HL-60 (cell line): ENCODE data around the gene TP53I11.

Experiments used
- DNase-seq, 2 experiments: peaks; one replicate each; pipeline ENCODE4 v3.0.0-alpha.2; 2010 to 2020; ENCODE audit warnings: low read depth in 1 of 2, low spot score in 1 of 2
- H3K27ac ChIP-seq: fragments of 250-450 bp; sonication (Bioruptor Pico); replicated peaks from 2 replicates; pipeline ENCODE4 v1.5.1; 2020; ENCODE audit warnings: mild to moderate bottlenecking, moderate library complexity
- H3K27me3 ChIP-seq: fragments of 250-450 bp; sonication (Bioruptor Pico); 2 replicates; pipeline ENCODE4 v1.5.1; 2021; ENCODE audit warnings: mild to moderate bottlenecking, moderate library complexity; ENCODE audit not compliant: insufficient read depth, poor library complexity, severe bottlenecking
- H3K4me3 ChIP-seq: replicated peaks from 2 replicates; pipeline ENCODE4 v1.5.1; 2011; ENCODE audit warnings: mild to moderate bottlenecking, control low read depth, low read length; ENCODE audit not compliant: insufficient read depth
- CTCF ChIP-seq: IDR thresholded peaks from one replicate; pipeline ENCODE4 v1.5.1; 2011; ENCODE audit warnings: low read length, control low read depth, inconsistent platforms; ENCODE audit not compliant: insufficient read depth
- GABPA ChIP-seq: IDR thresholded peaks from 2 replicates; pipeline ENCODE4 v1.6.1; 2012; ENCODE audit warnings: low read depth
- POLR2AphosphoS5 ChIP-seq: IDR thresholded peaks from 2 replicates; pipeline ENCODE4 v1.6.1; 2012; ENCODE audit warnings: low read depth
- REST ChIP-seq: IDR thresholded peaks from 2 replicates; pipeline ENCODE4 v1.6.1; 2012; ENCODE audit warnings: low read depth; ENCODE audit not compliant: insufficient replicate concordance
- SPI1 ChIP-seq: IDR thresholded peaks from 2 replicates; pipeline ENCODE4 v1.6.1; 2012; ENCODE audit warnings: low read depth, mild to moderate bottlenecking, borderline replicate concordance
- long read RNA-seq: library from polyadenylated mRNA; unstranded; transcript quantifications from one replicate; pipeline ENCODE4 v2.0.0, GENCODE V29; 2020

Gene TP53I11
- long read RNA-seq, partial matches to known transcripts = 1 of 12 reads
- long read RNA-seq, other reads (novel, unspliced or antisense) = 11 of 12 reads

GRCh38 chr11:44950625-44951476 is at the start of gene TP53I11:
Gene TP53I11 (minus strand): TSS chr11:44950883. CDS start chr11:44938335, 12,548 bp downstream.
- peaks cover 12% of the 10 kb centered on the region for H3K27me3 ChIP-seq
- DNase-seq = peak in 1 of 2 experiments; percentile 28
- H3K27ac ChIP-seq = peak within 1 kb of the TSS; percentile 44
- peak within 1 kb of the TSS; percentile 73 for H3K4me3 ChIP-seq
- no peak for TF ChIP-seq SPI1
- TF ChIP-seq REST = no peak
- TF ChIP-seq GABPA = no peak
- peak; percentile 31 for TF ChIP-seq CTCF

GRCh38 chr11:44999068-44999467 is 48.4 kb upstream of the TP53I11 start:
- no peak overlapping the region for H3K27ac ChIP-seq
- peaks cover 3% of the 10 kb centered on the region for H3K27me3 ChIP-seq
- H3K4me3 ChIP-seq = no peak overlapping the region
- no peak for DNase-seq
- TF ChIP-seq POLR2AphosphoS5 (no peak), CTCF (no peak), REST (no peak)

GRCh38 chr11:44998051-44998450 is 47.4 kb upstream of the TP53I11 start:
- Histone ChIP-seq H3K4me3 (no peak overlapping the region), H3K27ac (no peak overlapping the region), H3K27me3 (peaks cover 2% of the 10 kb centered on the region)
- DNase-seq = no peak
- TF ChIP-seq CTCF (no peak), SPI1 (no peak), REST (no peak), GABPA (no peak), POLR2AphosphoS5 (no peak)
